Measurements from ENCODE around the gene NTN4.
"Not testable (repeated sequence)": the region's sequence is repeated elsewhere in the genome, so short reads cannot be mapped to it uniquely, and the experiment has no call there.

Gene NTN4

DNA sequence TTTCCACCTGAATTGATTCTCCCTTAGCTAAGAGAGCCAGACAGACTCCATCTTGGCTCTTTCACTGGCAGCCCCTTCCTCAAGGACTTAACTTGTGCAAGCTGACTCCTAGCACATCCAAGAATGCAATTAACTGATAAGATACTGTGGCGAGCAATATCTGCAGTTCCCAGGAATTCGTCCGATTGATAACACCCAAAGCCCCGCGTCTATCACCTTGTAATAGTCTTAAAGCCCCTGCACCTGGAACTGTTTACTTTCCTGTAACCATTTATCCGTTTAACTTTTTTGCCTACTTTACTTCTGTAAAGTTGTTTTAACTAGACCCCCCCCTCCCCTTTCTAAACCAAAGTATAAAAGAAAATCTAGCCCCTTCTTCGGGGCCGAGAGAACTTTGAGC lies 44.5 kb downstream of the NTN4 start:
- DNase-seq, result not testable (repeated sequence)

- no peak for DNase-seq
These were observed 48.0 kb downstream of the NTN4 start for GRCh38 chr12:95742586-95742985.

GRCh38 chr12:95741635-95742034 lies 48.9 kb downstream of the NTN4 start:
- no peak for DNase-seq

GRCh38 chr12:95740751-95741150 lies 49.8 kb downstream of the NTN4 start:
- DNase-seq, result no peak

DNA sequence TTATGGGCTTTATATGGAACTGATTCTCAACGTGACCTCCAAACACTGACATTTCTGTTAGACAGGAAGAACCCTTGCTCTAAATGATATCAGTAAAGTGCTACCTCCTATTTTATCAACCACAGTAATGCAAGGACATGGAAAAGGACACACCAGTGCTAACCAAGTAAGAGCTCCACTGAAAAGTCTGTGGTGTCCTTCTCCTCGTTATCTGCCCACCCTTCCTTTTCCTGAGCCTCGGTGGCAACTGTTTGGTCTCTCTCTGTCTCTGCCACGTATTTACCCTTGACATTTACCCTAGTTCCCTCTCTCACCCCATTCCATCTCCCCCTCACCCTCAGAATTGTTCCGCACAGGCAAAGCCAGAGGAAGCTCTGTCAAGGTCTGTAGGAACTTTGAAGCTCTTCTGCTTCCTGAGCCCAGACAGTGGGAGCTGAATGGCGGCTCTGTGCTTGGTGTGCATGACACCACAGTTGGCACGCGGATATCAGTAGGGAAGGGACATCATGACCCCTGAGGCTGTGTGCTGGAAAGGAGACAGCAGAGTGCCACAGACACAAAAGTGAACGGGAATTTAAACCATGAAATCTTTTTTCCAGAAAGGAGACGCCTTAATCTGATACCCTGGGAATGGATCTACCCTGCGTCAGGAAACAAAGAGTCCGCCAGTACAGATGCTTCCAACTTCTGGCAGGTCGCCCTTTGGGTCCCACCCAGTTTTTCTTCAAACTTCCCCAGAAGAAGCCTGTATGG lies 50.8 kb downstream of the NTN4 start:
- no peak for DNase-seq

DNA sequence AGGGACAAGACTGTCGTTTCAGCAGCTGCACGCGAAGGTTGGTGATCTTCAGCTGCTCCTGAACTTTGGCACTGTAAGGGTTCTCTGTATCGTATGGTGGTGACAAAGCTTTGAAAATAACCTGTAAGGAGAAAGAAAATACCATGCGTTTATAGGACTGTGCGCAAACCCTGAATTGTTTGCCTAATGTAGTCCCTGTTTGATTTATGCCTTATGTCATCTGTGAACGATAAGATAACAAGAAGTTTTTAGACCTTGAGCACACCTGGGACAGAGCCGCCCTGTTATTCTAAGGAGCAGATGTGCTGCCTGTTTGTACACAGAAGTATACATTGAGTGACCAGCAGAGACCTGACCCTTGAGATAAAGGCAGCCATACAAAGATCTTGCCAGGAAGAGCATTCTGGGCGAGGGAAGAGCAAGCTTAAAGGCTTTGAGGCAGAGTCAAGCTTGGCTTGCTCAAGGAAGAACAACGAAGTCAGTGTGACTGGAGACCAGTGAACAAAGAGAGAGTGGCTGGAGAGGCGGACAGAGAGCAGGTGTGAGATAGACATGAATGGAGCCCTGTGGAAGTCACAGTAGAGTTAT lies 52.4 kb downstream of the NTN4 start:
- no peak for DNase-seq

DNA sequence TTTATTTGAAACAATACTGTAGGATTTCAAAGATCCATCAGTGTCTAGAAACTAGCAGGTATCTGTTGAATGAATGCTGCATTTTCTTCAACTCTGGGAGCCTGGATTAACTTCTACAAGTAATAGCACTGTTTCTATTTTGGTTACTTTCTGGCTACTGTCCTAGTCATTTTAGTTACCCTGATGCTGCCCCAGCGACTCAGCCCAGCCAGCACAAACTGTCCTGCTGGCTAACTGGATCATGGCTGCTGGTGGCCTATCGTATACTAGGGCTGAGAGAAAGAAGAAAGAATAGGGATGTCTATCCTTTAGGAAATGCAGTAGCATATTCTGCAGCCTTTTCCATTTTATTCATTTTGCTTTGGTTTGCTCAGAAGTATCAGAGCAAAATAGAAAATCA lies 53.9 kb downstream of the NTN4 start:
- no peak for DNase-seq

- not testable (repeated sequence) for DNase-seq
These were observed 54.8 kb downstream of the NTN4 start for GRCh38 chr12:95735728-95736127.

DNA sequence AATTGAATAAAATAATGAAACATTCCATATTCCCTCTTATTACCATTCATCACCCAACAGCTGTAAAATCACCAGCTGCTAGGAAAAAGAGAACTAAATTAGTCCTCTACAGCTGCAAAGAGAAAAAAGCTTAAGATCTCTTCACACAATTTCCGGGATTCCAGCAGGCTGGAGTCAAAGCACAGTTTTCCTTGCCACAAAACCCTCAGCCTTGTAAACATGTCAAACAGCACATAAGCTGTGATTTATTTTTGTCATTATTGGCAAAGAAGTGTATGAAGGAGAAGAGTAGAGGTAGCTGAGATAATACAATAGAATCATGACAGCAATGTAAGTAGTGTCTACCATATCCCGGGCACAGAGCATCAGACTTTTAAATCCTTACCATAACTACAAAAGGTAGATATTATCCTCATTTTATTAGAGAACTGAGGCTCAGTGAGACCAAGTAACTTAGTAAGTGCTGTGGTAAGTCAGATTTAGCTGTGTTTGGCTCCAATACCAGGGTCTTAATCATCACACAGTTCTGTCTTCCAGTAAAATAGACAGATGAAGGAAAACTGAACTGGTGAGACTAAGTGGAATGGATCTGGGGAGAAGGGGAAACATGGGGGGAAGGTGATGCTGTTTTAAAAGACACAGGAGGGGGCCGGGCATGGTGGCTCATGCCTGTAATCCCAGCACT lies 57.3 kb downstream of the NTN4 start:
- DNase-seq, result no peak

GRCh38 chr12:95731519-95731958 lies 59.0 kb downstream of the NTN4 start:
- no peak for DNase-seq

- DNase-seq, result no peak
These were observed 60.1 kb downstream of the NTN4 start for GRCh38 chr12:95730457-95730856.

DNA sequence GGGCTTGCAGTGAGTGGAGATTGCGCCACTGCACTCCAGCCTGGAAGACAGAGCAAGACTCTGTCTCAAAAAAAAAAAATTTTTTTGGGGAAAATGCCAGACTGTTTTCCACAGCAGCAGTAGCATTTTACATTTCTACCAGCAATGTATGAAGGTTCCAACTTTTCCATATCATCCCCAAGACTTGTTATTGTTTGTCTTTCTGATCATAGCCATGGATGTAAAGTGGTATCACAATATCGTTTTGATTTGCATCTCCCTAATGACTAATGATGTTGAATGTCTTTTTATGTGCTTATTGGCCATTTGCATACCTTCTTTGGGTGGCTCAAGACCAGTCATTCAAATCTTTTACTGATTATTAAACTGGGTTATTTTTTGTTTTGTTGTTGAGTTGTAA lies 63.7 kb downstream of the NTN4 start:
- no peak for DNase-seq

DNA sequence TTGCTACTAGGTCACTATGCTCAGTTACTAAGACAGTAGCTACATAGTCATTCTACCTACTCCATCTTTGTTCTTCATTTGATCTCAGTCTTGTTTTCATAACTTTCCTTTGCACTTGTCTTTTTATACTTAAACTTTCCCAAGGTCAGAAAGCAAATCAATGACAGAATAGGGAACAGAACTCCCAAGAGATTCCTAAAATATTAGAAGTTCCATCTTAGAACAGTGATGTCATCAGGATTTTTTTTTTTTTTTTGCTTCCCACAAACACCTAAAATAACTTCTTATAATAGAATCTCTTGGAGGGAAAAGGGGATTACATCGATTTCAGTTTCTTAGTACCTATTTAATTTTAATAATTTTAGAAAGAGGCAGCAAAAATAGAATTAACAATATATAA lies 65.8 kb downstream of the NTN4 start:
- no peak for DNase-seq

GRCh38 chr12:95723693-95724384 lies 66.7 kb downstream of the NTN4 start:
- DNase-seq, result no peak

DNA sequence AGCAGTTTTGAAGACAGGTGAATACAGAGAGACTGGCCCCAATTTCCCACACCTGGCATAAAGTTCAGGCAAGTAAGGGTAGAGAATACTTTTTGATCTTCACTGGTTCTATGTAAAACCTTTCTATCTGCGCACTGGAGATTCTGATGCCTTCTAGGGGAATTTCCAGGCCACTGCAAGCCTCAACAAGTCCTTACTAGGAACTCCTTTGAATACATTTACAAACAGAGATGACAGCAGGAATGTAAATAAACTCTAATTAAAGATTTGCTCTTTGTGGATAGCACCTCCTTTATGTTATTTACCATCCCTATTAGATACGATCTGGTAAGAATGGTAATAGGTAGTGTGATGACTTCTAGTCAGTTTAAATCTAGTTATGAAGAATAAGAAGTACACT lies 69.2 kb downstream of the NTN4 start:
- no peak for DNase-seq

- DNase-seq, result no peak
These were observed 70.4 kb downstream of the NTN4 start for GRCh38 chr12:95720146-95720545.

- no peak for DNase-seq
These were observed 71.8 kb downstream of the NTN4 start for GRCh38 chr12:95718772-95719171.

- no peak for DNase-seq
These were observed 72.5 kb downstream of the NTN4 start for GRCh38 chr12:95718006-95718431.

DNA sequence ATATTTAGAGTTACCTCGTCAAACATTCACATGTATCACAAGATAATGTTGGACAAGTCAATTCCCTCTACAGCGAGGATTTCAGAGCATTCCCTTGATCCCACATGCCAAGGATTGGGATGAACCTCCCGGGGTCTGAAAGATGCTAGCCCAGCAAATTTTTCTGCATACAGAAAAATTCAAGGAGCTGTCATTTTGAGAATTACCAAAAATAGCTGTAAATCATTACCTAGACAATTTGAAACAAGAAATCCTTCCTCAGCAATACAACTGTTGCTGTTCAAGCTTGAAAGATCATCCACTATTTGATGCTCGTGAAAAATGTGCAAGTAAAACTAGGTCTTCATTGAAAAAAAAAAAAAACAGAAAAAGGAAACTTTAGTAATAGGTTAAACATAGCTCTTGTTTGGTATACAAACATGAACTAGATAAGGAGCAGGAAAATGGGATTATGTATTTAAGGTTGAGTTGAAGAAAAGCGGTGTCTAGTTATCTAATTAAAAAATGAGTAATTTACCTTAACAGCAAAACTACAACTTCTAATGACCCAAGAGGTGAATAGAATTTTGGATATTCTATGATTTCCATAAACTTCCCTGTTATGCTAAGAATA lies 73.1 kb downstream of the NTN4 start:
- DNase-seq, result no peak

GRCh38 chr12:95715177-95715576 lies 75.4 kb downstream of the NTN4 start:
- no peak for DNase-seq

DNA sequence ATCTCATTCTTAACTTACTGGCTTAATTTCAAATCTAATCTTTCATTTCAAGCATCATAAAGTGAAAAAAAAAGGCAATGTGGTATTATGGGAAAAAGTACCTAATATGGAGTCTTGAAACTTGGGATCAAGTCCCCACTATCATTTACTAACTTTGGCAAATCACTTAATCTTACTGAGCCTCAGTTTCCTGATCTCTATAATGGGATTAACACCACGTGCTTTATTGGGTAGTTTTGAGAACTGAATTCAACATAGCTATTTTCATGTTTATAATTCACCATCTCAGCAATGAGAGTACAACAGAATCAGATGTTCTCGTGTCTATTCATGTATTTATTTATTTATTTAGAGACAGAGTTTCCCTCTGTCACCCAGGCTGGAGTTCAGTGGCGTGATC lies 78.3 kb downstream of the NTN4 start:
- DNase-seq, result no peak

DNA sequence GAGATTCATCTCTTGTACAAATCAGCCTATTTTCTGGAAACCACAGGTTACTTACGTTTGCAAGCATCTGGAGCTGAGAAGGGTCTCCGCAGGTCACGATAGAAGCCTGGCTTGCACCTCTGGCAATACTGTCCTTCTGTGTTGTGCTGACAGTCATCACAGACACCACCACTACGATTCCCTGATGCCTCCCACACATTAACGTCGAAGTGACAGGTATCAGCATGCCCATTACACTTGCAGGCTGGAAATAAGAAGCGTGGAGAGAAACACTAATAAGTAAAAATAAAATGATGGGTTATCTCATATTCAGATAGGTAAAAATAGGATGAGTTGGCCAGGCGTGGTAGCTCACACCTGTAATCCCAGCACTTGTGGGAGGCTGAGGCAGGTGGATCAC lies 80.2 kb downstream of the NTN4 start:
- no peak for DNase-seq

DNA sequence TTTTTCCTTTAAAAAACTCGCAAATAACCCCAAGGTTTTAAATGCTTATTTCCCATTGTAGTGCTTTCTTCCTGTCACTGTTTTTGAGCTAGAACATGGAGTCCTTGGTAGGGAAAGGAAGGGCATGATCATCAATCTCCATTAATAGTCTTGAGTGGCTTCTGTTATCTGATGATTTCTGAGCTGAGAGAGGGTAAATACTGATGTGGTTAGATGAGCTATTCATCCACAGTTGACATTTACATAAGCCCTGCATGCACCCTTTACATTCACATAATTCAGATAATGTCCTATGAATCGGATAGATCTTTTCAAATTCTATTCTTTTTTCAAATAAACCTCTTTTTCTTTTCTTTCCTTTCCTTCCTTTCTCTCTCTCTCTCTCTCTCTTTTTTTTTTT lies 81.4 kb downstream of the NTN4 start:
- DNase-seq, result no peak

Data from activated CD8-positive, alpha-beta memory T cell treated with anti-CD3 and anti-CD28 coated beads for 24 hours (primary cell).